HG03457 (cell line): ENCODE data around the gene GIMAP8.

ENCODE experiments used
- ATAC-seq: cut with Tn5 transposase; IDR thresholded peaks from one replicate; pipeline ENCODE4 v1.9.1; 2021; ENCODE audit warnings: moderate number of reproducible peaks; ENCODE audit not compliant: unreplicated experiment

Gene GIMAP8

GRCh38 chr7:150450491-150451001 lies at the start of gene GIMAP8:
Gene GIMAP8, plus strand, starts transcription at chr7:150450630. Its CDS starts 16,069 bp downstream, at chr7:150466699.
- no peak for ATAC-seq

- no peak for ATAC-seq
Measured at GRCh38 chr7:150400788-150401423, 49.5 kb upstream of the GIMAP8 start.

GRCh38 chr7:150401424-150401790 lies 49.0 kb upstream of the GIMAP8 start:
- ATAC-seq: no peak

- ATAC-seq: no peak
Measured at GRCh38 chr7:150401861-150402631, 48.4 kb upstream of the GIMAP8 start.

- ATAC-seq: no peak
Measured at GRCh38 chr7:150402671-150403321, 47.6 kb upstream of the GIMAP8 start.

GRCh38 chr7:150403376-150404171 lies 46.9 kb upstream of the GIMAP8 start:
- no peak for ATAC-seq

GRCh38 chr7:150404172-150404804 lies 46.1 kb upstream of the GIMAP8 start:
- no peak for ATAC-seq

GRCh38 chr7:150404805-150405583 lies 45.4 kb upstream of the GIMAP8 start:
- ATAC-seq: peak; percentile 42

GRCh38 chr7:150405584-150406311 lies 44.7 kb upstream of the GIMAP8 start:
- no peak for ATAC-seq

GRCh38 chr7:150406312-150406566 lies 44.2 kb upstream of the GIMAP8 start:
- ATAC-seq: no peak

GRCh38 chr7:150406567-150407421 lies 43.6 kb upstream of the GIMAP8 start:
- peak; percentile 50 for ATAC-seq

GRCh38 chr7:150407588-150408392 lies 42.6 kb upstream of the GIMAP8 start:
- ATAC-seq: no peak

GRCh38 chr7:150408393-150409299 lies 41.8 kb upstream of the GIMAP8 start:
- no peak for ATAC-seq

GRCh38 chr7:150409300-150410030 lies 41.0 kb upstream of the GIMAP8 start:
- ATAC-seq: no peak

GRCh38 chr7:150410131-150410530 lies 40.3 kb upstream of the GIMAP8 start:
- ATAC-seq: no peak
